Heart left ventricle (tissue), 16 donors: ENCODE measurements around the gene ZNF26. TPM values are rescaled to one million over a fixed set of nuclear protein-coding genes. Genes with fewer than 3 reads are reported as not detected.

Experiments
- ATAC-seq, 4 donors: fragments of 200-7000 bp; cut with Tn5 transposase; one replicate each; pipeline ENCODE4 v1.9.1; 2020 to 2022; ENCODE audit warnings: moderate library complexity in 4 of 4, mild to moderate bottlenecking in 3 of 4, moderate number of reproducible peaks in 1 of 4
- DNase-seq, 5 donors: peaks; one replicate each; pipeline ENCODE4 v3.0.0-alpha.2; 2020
- H3K27ac ChIP-seq, 12 donors: fragments of 200-600 bp; sonication (generic) in 4 of 12; one replicate each; pipeline versions ENCODE4 v1.5.0 to v1.8.0; 2016 to 2022; ENCODE audit warnings: mild to moderate bottlenecking in 2 of 12
- H3K27me3 ChIP-seq, 9 donors: fragments of 200-600 bp; sonication (generic) in 2 of 9; one replicate each; pipeline versions ENCODE4 v1.5.1 to v1.8.0; 2016 to 2022; ENCODE audit warnings: mild to moderate bottlenecking in 3 of 9
- H3K36me3 ChIP-seq, 9 donors: fragments of 200-600 bp; sonication (generic) in 2 of 9; one replicate each; pipeline versions ENCODE4 v1.5.0 to v1.8.0; 2018 to 2022; ENCODE audit warnings: mild to moderate bottlenecking in 2 of 9
- H3K4me1 ChIP-seq, 12 donors: fragments of 200-600 bp; sonication (generic) in 4 of 12; one replicate each; pipeline versions ENCODE4 v1.5.0 to v1.8.0; 2016 to 2022; ENCODE audit warnings: mild to moderate bottlenecking in 3 of 12
- H3K4me3 ChIP-seq, 12 donors: fragments of 200-600 bp; sonication (generic) in 4 of 12; one replicate each; pipeline versions ENCODE4 v1.5.0 to v1.8.0; 2017 to 2022; ENCODE audit warnings: mild to moderate bottlenecking in 9 of 12, moderate library complexity in 4 of 12
- H3K9me3 ChIP-seq, 12 donors: fragments of 200-600 bp; sonication (generic) in 4 of 12; one replicate each; pipeline versions ENCODE4 v1.5.0 to v1.8.0; 2016 to 2022; ENCODE audit warnings: mild to moderate bottlenecking in 1 of 12
- CTCF ChIP-seq, 12 donors: fragments of 200-600 bp; sonication (generic) in 4 of 12; IDR thresholded peaks; one replicate each; pipeline versions ENCODE4 v1.5.0 to v1.8.0; 2018 to 2022; ENCODE audit warnings: antibody characterized with exemption in 12 of 12, mild to moderate bottlenecking in 5 of 12
- POLR2A ChIP-seq, 2 donors: fragments of 450-650 bp; IDR thresholded peaks; one replicate each; pipeline ENCODE4 v1.6.1; 2017; ENCODE audit warnings: antibody characterized with exemption in 2 of 2, mild to moderate bottlenecking in 2 of 2, moderate library complexity in 2 of 2
- WGBS, 4 donors: extraction: QIAGEN DNeasy Blood & Tissue Kit in 2 of 4; methylation state at CpG; one replicate each; pipeline versions ENCODE4 v1.1.5 to v1.1.7; 2013 to 2018; 5-methylcytosine and 5-hydroxymethylcytosine counted together
- intact Hi-C, 10 donors: fragments of 100-400 bp; cut with DNase I; formaldehyde crosslinking; loops; one replicate each; pipeline versions ENCODE4 v1.11.1 to v1.14.2; 2022
- polyA plus RNA-seq, 2 donors: library from polyadenylated mRNA; stranded (reverse); fragments of 200-250 nt; gene quantifications; one replicate each; pipeline ENCODE4 v1.2.3, GENCODE V29; 2013
- total RNA-seq, 9 donors: library from RNA; depleted of rRNA in 2 of 9; stranded (reverse); fragments of >200 nt in 2 of 9; fragmentation: NEBNext Ultra II Directional in 3 of 9; extraction: Animal tissue kit (Norgen Biotek cat#: 25700) in 3 of 9; gene quantifications; one replicate each; pipeline versions ENCODE4 v1.1.0 to v1.2.4, GENCODE V29; 2016 to 2023
- donor health status: ischemic (EF 13 %, LVEDD 7.1; RV severe dilation, severe dysfunction).
- donor health status: healthy with polysubstance abuse.
- donor health status: DM: no; HTN: yes; CAD: no.
- donor health status: DM: no; HTN: no; CAD: no.
- donor health status: ischemic (EF 25% LVEDD 6.9; RV normal size, moderate dysfunction).
- donor health status: ischemic (EF 25% LVEDD 5.7; RV mildly dilated, moderate dysfunction).
- donor health status: healthy.
- donor health status: DM: yes; HTN: yes; CAD: no.
- donor health status: ischemic (EF 35%, LVEDD 5.7; RV mildly dilated, moderate dysfunction).
- donor health status: nonischemic (EF 11% LVEDD 7.7; RV severe dilation, severe dysfunction).
- donor health status: DM: yes; HTN: yes; CAD: no.
- donor health status: PGD.
- donor health status: ischemic (EF 29% LVEDD 5.4; RV normal size, mild dysfunction).
- donor health status: nonischemic (EF 23%, LVEDD 6.1; RV moderate dilation, normal function).

The ZNF26 gene
- total and polyA plus RNA-seq, 11 donors = 0.60 to 6.7 (median 3.7) TPM

DNA sequence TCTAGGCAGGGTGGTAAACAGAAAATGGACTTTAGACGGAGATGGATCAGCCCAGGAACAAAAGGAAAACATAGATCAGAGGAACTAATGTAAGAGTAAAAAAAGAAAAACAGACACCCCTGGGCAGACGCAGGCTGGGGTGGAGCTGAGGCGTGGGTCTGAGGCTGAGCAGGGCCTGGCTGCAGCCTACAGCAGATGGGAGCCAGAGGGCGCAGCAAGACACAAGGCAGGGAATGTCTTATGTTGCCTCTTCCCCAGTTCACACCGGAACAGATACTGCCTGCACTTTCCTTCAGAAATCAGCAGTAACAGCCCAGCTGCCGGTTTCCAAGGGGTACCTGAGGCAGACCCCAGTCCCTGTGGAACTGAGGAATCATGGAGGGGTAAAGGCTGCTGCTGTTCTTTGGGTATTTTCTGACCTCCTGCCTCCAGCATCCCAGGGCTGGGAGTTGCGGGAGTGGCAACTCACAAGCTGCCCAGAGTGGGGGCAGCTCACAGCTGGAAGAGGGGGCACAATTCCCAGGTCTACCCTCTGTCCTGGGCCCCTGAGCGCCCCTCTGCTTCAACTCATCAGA, 39.8 kb upstream of the ZNF26 start:
- WGBS, 4 donors = 86 to 99% (median 93%) methylated on average over 7 to 8 of the region's 8 CpGs
- DNase-seq (no peak), ATAC-seq (no peak)
- Histone ChIP-seq H3K27me3 (no peaks in the 10 kb centered on the region), H3K9me3 (peaks cover 0 to 95% (median 55%) of the 10 kb centered on the region in 12 donors), H3K27ac (no peak overlapping the region), H3K4me1 (peaks cover 0 to 5% (median 0%) of the 10 kb centered on the region in 12 donors), H3K4me3 (no peak overlapping the region), H3K36me3 (peaks cover 6 to 87% (median 51%) of the 10 kb centered on the region in 9 donors)
- TF ChIP-seq CTCF (IDR thresholded peaks at IDR 0.05) (no peak), POLR2A (IDR thresholded peaks at IDR 0.05) (no peak)
- intact Hi-C loops = loop anchor here in 1 of 10 donors (10.0 kb wide), 1 partner anchor 792 kb away; no protein-coding TSS in a partner anchor

DNA sequence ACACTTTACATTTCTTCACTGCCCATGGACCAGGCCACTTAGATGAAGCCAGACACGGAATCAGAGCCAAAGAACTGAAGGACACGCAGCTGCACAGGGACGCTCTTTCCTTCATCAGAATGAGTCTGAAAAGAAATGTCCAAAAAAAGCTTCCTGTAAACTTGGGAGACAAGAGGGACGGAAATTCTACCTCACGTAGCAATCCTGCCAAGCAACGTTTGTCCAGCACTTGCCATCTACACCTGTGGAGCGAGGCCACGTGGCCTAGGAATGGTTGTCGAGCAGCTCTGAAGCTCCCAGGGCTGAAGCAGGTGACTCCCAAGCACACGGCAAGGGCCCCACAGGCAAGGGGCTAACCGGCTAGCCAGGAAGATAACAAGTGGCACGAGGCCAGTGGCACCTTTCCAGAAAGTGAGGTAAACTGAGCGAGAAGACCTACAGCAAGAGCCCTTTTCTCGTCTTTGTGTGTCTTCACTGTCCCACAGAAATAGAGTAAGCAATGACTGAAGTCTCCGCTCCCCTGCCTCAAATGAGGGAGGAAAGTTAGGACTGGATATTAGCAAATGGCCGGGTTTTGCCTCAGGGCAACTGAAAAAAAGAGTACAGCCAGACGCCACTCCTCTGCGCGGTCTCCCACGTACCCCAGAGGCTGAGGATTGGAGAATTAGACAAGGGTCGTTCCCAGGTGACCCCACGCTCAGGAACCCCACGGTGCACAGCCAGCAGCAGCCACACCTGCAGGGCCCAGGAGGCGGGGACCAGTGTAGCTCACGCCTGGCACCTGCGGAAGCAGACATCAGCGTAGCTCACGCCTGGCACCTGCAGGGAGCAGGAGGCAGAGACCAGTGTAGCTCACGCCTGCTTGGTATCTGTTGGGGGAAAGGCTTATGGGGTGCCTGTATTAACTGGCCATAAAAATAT, 37.8 kb upstream of the ZNF26 start:
- TF ChIP-seq POLR2A (IDR thresholded peaks at IDR 0.05) (no peak), CTCF (IDR thresholded peaks at IDR 0.05) (no peak)
- H3K27ac ChIP-seq = no peak overlapping the region
- ATAC-seq = no peak
- H3K4me1 ChIP-seq = peaks cover 0 to 5% (median 0%) of the 10 kb centered on the region in 12 donors
- peaks cover 0 to 94% (median 47%) of the 10 kb centered on the region in 12 donors for H3K9me3 ChIP-seq
- WGBS, 4 donors = 87 to 90% (median 89%) methylated on average over 29 of the region's 29 CpGs
- intact Hi-C loops = loop anchor here in 1 of 10 donors (10.0 kb wide), 1 partner anchor 794 kb away; no protein-coding TSS in a partner anchor
- H3K4me3 ChIP-seq = no peak overlapping the region
- no peak for DNase-seq
- H3K36me3 ChIP-seq = peaks cover 5 to 66% (median 30%) of the 10 kb centered on the region in 9 donors
- H3K27me3 ChIP-seq = no peaks in the 10 kb centered on the region

- intact Hi-C loops = loop anchor here in 1 of 10 donors (10.0 kb wide), 1 partner anchor 795 kb away; no protein-coding TSS in a partner anchor
Measured at GRCh38 chr12:132949936-132950837, 36.0 kb upstream of the ZNF26 start.

More at GRCh38 chr12:132949936-132950837, 36.0 kb upstream of the ZNF26 start:
- Histone ChIP-seq H3K4me1 (peaks cover 0 to 15% (median 8%) of the 10 kb centered on the region in 12 donors), H3K9me3 (peaks cover 0 to 77% (median 40%) of the 10 kb centered on the region in 12 donors), H3K27ac (no peak overlapping the region), H3K27me3 (no peaks in the 10 kb centered on the region), H3K4me3 (no peak overlapping the region), H3K36me3 (peaks cover 0 to 49% (median 13%) of the 10 kb centered on the region in 9 donors)
- no peak for TF ChIP-seq CTCF (IDR thresholded peaks at IDR 0.05)
- no peak for TF ChIP-seq POLR2A (IDR thresholded peaks at IDR 0.05)
- no peak for DNase-seq
- WGBS, 4 donors = 96 to 98% (median 98%) methylated on average over 29 to 30 of the region's 30 CpGs
- no peak for ATAC-seq
